DOHH2 (cell line): ENCODE data around the gene KIAA1671.

Experiments used
- H3F3A ChIP-seq: fragments of 200-600 bp; sonication (generic), shearing (Covaris generic); 2 replicates; pipeline ENCODE4 v1.6.0; 2016; ENCODE audit warnings: antibody characterized with exemption, mild to moderate bottlenecking; ENCODE audit not compliant: control insufficient read depth, insufficient read depth
- H3K27ac ChIP-seq: fragments of 200-600 bp; sonication (generic); 2 replicates; pipeline ENCODE4 v1.5.1; 2014; ENCODE audit warnings: low read depth, mild to moderate bottlenecking, low read length, moderate library complexity
- H3K27me3 ChIP-seq: fragments of 200-600 bp; sonication (generic); 2 replicates; pipeline ENCODE4 v1.6.1; 2014; ENCODE audit warnings: mild to moderate bottlenecking, low read length, mixed read lengths; ENCODE audit not compliant: control insufficient read depth
- H3K36me3 ChIP-seq: fragments of 200-600 bp; sonication (generic); 2 replicates; pipeline ENCODE4 v1.6.1; 2014; ENCODE audit warnings: mild to moderate bottlenecking, low read length, moderate library complexity, mixed read lengths; ENCODE audit not compliant: control insufficient read depth
- H3K4me1 ChIP-seq: fragments of 200-600 bp; sonication (generic); 2 replicates; pipeline ENCODE4 v1.6.1; 2014; ENCODE audit warnings: mild to moderate bottlenecking, low read length, mixed read lengths; ENCODE audit not compliant: control insufficient read depth
- H3K4me2 ChIP-seq: fragments of 200-600 bp; sonication (generic); 2 replicates; pipeline ENCODE4 v1.6.0; 2014; ENCODE audit warnings: mild to moderate bottlenecking, low read length, moderate library complexity
- H3K4me3 ChIP-seq: fragments of 200-600 bp; sonication (generic); 2 replicates; pipeline ENCODE4 v1.5.1; 2014; ENCODE audit warnings: mild to moderate bottlenecking, low read length, mixed read lengths
- H3K79me2 ChIP-seq: fragments of 200-600 bp; sonication (generic); 2 replicates; pipeline ENCODE4 v1.6.1; 2014; ENCODE audit warnings: mild to moderate bottlenecking, low read length, mixed read lengths; ENCODE audit not compliant: control insufficient read depth
- H3K9me2 ChIP-seq: fragments of 200-600 bp; sonication (generic); replicated peaks from 2 replicates; pipeline ENCODE4 v1.6.1; 2014; ENCODE audit warnings: mild to moderate bottlenecking, low read length, mixed read lengths; ENCODE audit not compliant: control insufficient read depth
- H3K9me3 ChIP-seq: fragments of 200-600 bp; sonication (generic); 2 replicates; pipeline ENCODE4 v1.6.1; 2014; ENCODE audit warnings: antibody characterized with exemption, low read length, mixed read lengths; ENCODE audit not compliant: control insufficient read depth, insufficient read depth
- H4K20me1 ChIP-seq: fragments of 200-600 bp; sonication (generic); 2 replicates; pipeline ENCODE4 v1.6.0; 2014; ENCODE audit warnings: low read depth, mild to moderate bottlenecking, antibody characterized with exemption, low read length, moderate library complexity; ENCODE audit not compliant: control insufficient read depth, insufficient read depth
- EZH2phosphoT487 ChIP-seq: fragments of 200-600 bp; sonication (generic); IDR thresholded peaks from 2 replicates; pipeline ENCODE4 v1.6.1; 2017; ENCODE audit warnings: borderline replicate concordance, mild to moderate bottlenecking, antibody characterized with exemption, low read length, moderate library complexity, mixed read lengths
- TF ChIP-seq, protein P1 (sequence below): fragments of 200-600 bp; sonication (generic); IDR thresholded peaks from one replicate; pipeline ENCODE4 v1.5.1; 2014; ENCODE audit warnings: antibody characterized with exemption, mild to moderate bottlenecking, low read depth, low read length; ENCODE audit not compliant: poor library complexity, severe bottlenecking

The KIAA1671 gene

DNA sequence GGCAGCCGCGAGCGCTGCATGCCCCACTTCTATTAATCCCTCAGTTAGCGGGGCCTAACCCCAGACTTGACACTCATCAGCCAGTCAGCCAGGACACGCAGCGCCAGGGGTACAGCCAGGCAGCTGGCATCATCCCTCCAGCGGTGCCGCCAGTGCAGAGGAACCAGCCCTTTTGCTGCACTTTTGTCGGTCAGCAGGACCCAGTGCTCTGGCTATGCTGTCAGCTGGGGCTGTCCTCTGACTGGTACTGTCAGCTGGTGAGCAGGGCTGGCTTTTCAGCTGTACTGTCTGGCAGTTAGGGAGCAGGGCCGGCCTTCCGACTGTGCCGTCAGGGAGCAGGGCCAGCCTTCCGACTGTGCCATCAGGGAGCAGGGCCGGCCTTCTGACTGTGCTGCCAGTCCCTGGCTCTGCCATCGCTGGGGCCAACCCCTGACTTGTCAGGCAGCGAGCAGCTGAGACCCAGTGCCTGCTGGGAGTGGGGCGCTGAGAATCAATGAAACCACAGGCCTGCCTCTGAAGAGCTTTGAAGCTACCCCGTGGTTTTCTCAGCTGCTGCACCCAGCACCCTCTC, 115.4 kb downstream of the KIAA1671 start:
- Histone ChIP-seq H3K9me3 (no peaks in the 10 kb centered on the region), H3K4me2 (no peak overlapping the region)

DNA sequence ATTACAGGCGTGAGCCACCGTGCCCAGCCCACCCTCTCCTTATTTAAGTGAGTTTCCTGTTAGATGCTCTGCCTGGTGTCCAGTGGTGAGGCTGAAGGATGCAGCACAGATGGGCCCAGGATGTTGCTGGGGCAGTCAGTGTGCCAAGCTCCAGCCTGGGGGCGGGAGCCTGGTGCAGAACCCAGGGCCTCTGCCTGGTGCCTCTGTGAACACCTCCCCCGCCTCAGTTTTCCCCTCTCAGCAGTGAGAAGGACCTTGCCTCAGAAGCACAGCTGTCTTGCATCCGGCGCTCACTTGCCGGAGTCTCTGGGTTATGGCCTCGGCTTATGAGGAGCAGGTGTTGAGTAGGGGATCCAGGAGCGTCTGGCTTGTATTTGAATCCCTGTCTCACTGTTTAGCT, 116.2 kb downstream of the KIAA1671 start:
- peaks cover 14% of the 10 kb centered on the region; the same call in 1 of the 2 replicates for H3K27me3 ChIP-seq
- no peak overlapping the region for H3K27ac ChIP-seq
- H3K4me1 ChIP-seq = no peaks in the 10 kb centered on the region
- H3K9me2 ChIP-seq = no peaks in the 10 kb centered on the region
- no peaks in the 10 kb centered on the region for H3K79me2 ChIP-seq
- H4K20me1 ChIP-seq = no peaks in the 10 kb centered on the region
- no peak overlapping the region for H3K4me3 ChIP-seq
- H3K9me3 ChIP-seq = no peaks in the 10 kb centered on the region
- no peaks in the 10 kb centered on the region for H3K36me3 ChIP-seq
- H3K4me2 ChIP-seq = no peak overlapping the region
- H3F3A ChIP-seq = no peaks in the 10 kb centered on the region
- TF ChIP-seq, protein P1, sequence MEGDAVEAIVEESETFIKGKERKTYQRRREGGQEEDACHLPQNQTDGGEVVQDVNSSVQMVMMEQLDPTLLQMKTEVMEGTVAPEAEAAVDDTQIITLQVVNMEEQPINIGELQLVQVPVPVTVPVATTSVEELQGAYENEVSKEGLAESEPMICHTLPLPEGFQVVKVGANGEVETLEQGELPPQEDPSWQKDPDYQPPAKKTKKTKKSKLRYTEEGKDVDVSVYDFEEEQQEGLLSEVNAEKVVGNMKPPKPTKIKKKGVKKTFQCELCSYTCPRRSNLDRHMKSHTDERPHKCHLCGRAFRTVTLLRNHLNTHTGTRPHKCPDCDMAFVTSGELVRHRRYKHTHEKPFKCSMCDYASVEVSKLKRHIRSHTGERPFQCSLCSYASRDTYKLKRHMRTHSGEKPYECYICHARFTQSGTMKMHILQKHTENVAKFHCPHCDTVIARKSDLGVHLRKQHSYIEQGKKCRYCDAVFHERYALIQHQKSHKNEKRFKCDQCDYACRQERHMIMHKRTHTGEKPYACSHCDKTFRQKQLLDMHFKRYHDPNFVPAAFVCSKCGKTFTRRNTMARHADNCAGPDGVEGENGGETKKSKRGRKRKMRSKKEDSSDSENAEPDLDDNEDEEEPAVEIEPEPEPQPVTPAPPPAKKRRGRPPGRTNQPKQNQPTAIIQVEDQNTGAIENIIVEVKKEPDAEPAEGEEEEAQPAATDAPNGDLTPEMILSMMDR = no peak
- no peak for TF ChIP-seq EZH2phosphoT487

More for the DNA sequence above, 115.4 kb downstream of the KIAA1671 start:
- Histone ChIP-seq H3K4me1 (no peaks in the 10 kb centered on the region), H3K4me3 (no peak overlapping the region), H3K36me3 (no peaks in the 10 kb centered on the region), H4K20me1 (no peaks in the 10 kb centered on the region), H3K79me2 (no peaks in the 10 kb centered on the region), H3F3A (no peaks in the 10 kb centered on the region), H3K27ac (no peak overlapping the region), H3K9me2 (no peaks in the 10 kb centered on the region), H3K27me3 (peaks cover 14% of the 10 kb centered on the region; the same call in 1 of the 2 replicates)
- TF ChIP-seq, protein P1 = no peak
- TF ChIP-seq EZH2phosphoT487 = no peak

DNA sequence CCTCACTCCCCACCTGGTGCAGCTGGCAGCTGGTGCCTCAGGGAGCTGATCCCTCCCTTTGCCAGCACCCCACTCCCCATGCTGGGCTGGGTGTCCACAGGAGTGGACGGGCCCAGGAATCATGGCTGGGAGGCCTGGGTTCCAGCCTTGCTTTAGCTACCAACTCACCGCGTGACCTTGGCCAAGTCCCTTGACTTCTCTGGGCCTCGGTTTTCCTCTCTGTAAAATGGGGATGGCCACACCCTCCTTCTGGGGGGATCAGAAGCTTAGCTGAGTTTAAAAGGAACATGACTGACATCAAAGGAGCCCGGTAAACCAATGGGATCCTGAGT, 116.9 kb downstream of the KIAA1671 start:
- TF ChIP-seq, protein P1 = no peak
- no peak for TF ChIP-seq EZH2phosphoT487
- no peak overlapping the region for H3K4me3 ChIP-seq
- no peaks in the 10 kb centered on the region for H4K20me1 ChIP-seq
- H3K4me1 ChIP-seq = no peaks in the 10 kb centered on the region
- no peaks in the 10 kb centered on the region for H3K9me2 ChIP-seq
- H3K9me3 ChIP-seq = no peaks in the 10 kb centered on the region
- H3K27me3 ChIP-seq = peaks cover 14% of the 10 kb centered on the region; the same call in 1 of the 2 replicates
- H3F3A ChIP-seq = no peaks in the 10 kb centered on the region
- no peaks in the 10 kb centered on the region for H3K79me2 ChIP-seq
- no peaks in the 10 kb centered on the region for H3K36me3 ChIP-seq
- no peak overlapping the region for H3K27ac ChIP-seq
- H3K4me2 ChIP-seq = no peak overlapping the region
